Measurements from ENCODE around the gene SLC51B.

DNA sequence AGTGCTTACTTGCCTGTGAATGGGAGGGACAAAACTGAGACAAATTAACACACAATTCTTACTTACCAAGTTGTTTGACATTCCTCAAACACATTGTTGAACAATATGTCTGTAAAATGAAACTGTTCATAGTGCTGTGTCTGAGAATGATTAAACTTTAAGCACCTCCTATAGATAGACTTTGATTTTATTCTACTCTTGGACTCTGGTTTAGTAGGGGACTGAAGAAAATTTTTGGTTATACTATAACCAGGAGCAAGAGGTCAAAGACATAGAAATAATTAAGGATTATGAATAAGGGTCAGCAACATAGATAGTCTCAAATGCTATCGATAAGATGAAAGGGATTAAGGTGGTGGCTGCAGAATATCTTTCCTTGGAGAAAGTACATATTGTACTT, 7.9 kb upstream of the SLC51B start:
- TF ChIP-seq ZNF274 (IDR thresholded peaks at IDR 0.05; ENCODE audit: low read depth, low read length): no peak
- TF ChIP-seq SUZ12 (IDR thresholded peaks at IDR 0.05; ENCODE audit: extremely low read depth, insufficient read depth, insufficient read length): no peak
